ENCODE measurements around the gene VIL1. TPM values are rescaled to one million over a fixed set of nuclear protein-coding genes. Genes with fewer than 3 reads are reported as not detected.
A peak's percentile ranks its signal among the peaks of the same experiment; 100 is the strongest.

VIL1 gene
- total and polyA plus RNA-seq, 2 of the 13 experiments (the other 11 are each of a cell fraction or from before 2014, with no cell fraction given) = 287 to 301 TPM

DNA sequence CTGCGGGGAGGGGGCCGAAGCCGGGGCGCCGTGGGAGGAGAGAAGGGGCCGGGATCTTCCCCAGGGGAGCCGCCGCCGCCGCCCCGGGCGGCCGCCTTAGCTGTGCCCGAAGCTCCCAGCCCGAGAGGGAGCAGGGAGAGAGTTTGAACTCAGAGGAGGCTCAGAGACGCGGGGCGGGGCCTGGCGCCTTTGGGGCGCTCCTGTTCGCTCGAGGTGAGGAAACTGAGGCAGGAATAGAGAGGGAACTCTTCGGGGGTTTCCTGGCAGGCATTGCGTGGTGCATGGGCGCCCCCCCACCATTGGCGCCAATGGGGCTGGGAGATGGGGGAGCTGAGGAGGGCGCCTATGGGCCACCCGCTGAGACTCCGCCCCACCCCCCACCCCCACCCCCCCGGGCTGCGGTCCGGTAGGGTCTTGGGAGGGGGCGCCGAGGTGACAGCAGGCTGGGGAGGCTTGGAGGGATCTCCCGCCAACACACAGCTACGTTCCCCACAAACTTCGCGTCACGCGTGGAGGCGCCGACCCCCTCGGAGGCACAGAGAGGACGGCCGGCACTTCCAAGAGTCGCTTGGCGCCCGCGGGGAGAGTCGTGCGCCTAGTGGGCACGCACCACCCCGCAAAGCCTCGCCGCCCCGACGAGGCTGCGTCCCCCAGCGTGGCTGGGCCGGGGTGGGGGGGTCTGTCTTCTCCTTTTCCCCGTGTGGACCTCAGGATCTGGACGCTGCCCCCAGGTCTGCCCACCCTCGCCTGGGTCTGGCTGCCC, 18.6 kb upstream of the VIL1 start:
- ATAC-seq = peak; percentile 12
- WGBS (ENCODE audit: low lambda C conversion rate) = 3% methylated on average over 28 of the region's 63 CpGs
- H3K4me2 ChIP-seq (ENCODE audit: low read depth, low read length) = peak overlapping the region; percentile 69
- TF ChIP-seq HNRNPL (IDR thresholded peaks at IDR 0.05; ENCODE audit: low read depth, low read length) = peak; percentile 93
- TF ChIP-seq, protein P1, sequence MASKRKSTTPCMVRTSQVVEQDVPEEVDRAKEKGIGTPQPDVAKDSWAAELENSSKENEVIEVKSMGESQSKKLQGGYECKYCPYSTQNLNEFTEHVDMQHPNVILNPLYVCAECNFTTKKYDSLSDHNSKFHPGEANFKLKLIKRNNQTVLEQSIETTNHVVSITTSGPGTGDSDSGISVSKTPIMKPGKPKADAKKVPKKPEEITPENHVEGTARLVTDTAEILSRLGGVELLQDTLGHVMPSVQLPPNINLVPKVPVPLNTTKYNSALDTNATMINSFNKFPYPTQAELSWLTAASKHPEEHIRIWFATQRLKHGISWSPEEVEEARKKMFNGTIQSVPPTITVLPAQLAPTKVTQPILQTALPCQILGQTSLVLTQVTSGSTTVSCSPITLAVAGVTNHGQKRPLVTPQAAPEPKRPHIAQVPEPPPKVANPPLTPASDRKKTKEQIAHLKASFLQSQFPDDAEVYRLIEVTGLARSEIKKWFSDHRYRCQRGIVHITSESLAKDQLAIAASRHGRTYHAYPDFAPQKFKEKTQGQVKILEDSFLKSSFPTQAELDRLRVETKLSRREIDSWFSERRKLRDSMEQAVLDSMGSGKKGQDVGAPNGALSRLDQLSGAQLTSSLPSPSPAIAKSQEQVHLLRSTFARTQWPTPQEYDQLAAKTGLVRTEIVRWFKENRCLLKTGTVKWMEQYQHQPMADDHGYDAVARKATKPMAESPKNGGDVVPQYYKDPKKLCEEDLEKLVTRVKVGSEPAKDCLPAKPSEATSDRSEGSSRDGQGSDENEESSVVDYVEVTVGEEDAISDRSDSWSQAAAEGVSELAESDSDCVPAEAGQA (IDR thresholded peaks at IDR 0.05; ENCODE audit: low read depth) = no peak
- TF ChIP-seq, protein P1 (CRISPR knock-in tag; IDR thresholded peaks at IDR 0.05; ENCODE audit: borderline replicate concordance) = peak; percentile 47; the same call in 1 of the 2 replicates
- TF ChIP-seq RBAK (CRISPR knock-in tag; IDR thresholded peaks at IDR 0.05) = no peak
- TF ChIP-seq DNMT3B (CRISPR knock-in tag; conservative IDR thresholded peaks at IDR 0.05) = no peak
- TF ChIP-seq NFKBIZ (CRISPR knock-in tag; IDR thresholded peaks at IDR 0.05) = no peak; the same call in 1 of the 2 replicates
- TF ChIP-seq, protein P2, sequence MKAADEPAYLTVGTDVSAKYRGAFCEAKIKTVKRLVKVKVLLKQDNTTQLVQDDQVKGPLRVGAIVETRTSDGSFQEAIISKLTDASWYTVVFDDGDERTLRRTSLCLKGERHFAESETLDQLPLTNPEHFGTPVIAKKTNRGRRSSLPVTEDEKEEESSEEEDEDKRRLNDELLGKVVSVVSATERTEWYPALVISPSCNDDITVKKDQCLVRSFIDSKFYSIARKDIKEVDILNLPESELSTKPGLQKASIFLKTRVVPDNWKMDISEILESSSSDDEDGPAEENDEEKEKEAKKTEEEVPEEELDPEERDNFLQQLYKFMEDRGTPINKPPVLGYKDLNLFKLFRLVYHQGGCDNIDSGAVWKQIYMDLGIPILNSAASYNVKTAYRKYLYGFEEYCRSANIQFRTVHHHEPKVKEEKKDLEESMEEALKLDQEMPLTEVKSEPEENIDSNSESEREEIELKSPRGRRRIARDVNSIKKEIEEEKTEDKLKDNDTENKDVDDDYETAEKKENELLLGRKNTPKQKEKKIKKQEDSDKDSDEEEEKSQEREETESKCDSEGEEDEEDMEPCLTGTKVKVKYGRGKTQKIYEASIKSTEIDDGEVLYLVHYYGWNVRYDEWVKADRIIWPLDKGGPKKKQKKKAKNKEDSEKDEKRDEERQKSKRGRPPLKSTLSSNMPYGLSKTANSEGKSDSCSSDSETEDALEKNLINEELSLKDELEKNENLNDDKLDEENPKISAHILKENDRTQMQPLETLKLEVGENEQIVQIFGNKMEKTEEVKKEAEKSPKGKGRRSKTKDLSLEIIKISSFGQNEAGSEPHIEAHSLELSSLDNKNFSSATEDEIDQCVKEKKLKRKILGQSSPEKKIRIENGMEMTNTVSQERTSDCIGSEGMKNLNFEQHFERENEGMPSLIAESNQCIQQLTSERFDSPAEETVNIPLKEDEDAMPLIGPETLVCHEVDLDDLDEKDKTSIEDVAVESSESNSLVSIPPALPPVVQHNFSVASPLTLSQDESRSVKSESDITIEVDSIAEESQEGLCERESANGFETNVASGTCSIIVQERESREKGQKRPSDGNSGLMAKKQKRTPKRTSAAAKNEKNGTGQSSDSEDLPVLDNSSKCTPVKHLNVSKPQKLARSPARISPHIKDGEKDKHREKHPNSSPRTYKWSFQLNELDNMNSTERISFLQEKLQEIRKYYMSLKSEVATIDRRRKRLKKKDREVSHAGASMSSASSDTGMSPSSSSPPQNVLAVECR (CRISPR knock-in tag; IDR thresholded peaks at IDR 0.05; ENCODE audit: borderline replicate concordance) = peak; percentile 70; the same call in 1 of the 2 replicates
- TF ChIP-seq, protein P3, sequence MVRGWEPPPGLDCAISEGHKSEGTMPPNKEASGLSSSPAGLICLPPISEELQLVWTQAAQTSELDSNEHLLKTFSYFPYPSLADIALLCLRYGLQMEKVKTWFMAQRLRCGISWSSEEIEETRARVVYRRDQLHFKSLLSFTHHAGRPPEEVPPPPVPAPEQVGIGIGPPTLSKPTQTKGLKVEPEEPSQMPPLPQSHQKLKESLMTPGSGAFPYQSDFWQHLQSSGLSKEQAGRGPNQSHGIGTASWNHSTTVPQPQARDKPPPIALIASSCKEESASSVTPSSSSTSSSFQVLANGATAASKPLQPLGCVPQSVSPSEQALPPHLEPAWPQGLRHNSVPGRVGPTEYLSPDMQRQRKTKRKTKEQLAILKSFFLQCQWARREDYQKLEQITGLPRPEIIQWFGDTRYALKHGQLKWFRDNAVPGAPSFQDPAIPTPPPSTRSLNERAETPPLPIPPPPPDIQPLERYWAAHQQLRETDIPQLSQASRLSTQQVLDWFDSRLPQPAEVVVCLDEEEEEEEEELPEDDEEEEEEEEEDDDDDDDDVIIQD (CRISPR knock-in tag; IDR thresholded peaks at IDR 0.05; ENCODE audit: low read depth) = peak; percentile 19; the same call in 1 of the 2 replicates
- no peak; the same call in 1 of the 2 replicates for TF ChIP-seq ZNF816 (CRISPR knock-in tag; IDR thresholded peaks at IDR 0.05; ENCODE audit: borderline replicate concordance)
- no peak for TF ChIP-seq ZKSCAN1 (IDR thresholded peaks at IDR 0.05; ENCODE audit: low read length)
- TF ChIP-seq ZNF792 (CRISPR knock-in tag; IDR thresholded peaks at IDR 0.05) = no peak; the same call in none of the 2 replicates
- TF ChIP-seq REL (CRISPR knock-in tag; conservative IDR thresholded peaks at IDR 0.05) = peak; percentile 44

More for the DNA sequence above, 18.6 kb upstream of the VIL1 start:
- no peaks in the 10 kb centered on the region for H3K9me3 ChIP-seq (ENCODE audit: low read length)
- peaks cover 55% of the 10 kb centered on the region for H3K4me1 ChIP-seq (ENCODE audit: insufficient read depth, low read length)
- ChIA-PET CTCF (ENCODE audit: low intra/inter-chr PET ratio, low total read pairs) (no interaction called here), POLR2A (interaction anchor here (0.6 to 2.9 kb wide), 26 partner anchors 11 to 987 kb away, joined by 3 to 26 read pairs (median 6); partner anchors contain the start of genes AAMP, BCS1L, CATIP and DNPEP)
- FAIRE-seq (no peak), DNase-seq (ENCODE audit: low spot score) (no peak)
- intact Hi-C loops (cut with micrococcal nuclease; ENCODE audit: unreplicated experiment) (no loop called here), in situ Hi-C loops (cut with HindIII; ENCODE audit: extremely low pct_ligation_motif_present, low pct_unique_long_range_greater_than_20kb) (no loop called here)
- H3K27ac ChIP-seq (ENCODE audit: extremely low read length, insufficient read depth, low read length) = peak overlapping the region; percentile 99
- peaks cover 49% of the 10 kb centered on the region for H3K79me2 ChIP-seq (ENCODE audit: insufficient read depth, low read length)
- H3K36me3 ChIP-seq (replicated peaks in 1 of 2; ENCODE audit: control insufficient read depth in 1 of 2, insufficient read depth in 2 of 2, low read length in 2 of 2) = peaks cover 24 to 38% of the 10 kb centered on the region in 2 experiments; a peak in 4 of 5 replicates
- H3K27me3 ChIP-seq (ENCODE audit: control insufficient read depth in 1 of 2, insufficient read depth in 2 of 2, low read length in 2 of 2) = no peaks in the 10 kb centered on the region; a peak in 1 of 5 replicates
- H3K9ac ChIP-seq (ENCODE audit: insufficient read depth, low read depth, low read length) = peak overlapping the region; percentile 95
- H4K20me1 ChIP-seq (ENCODE audit: insufficient read depth, low read length) = no peaks in the 10 kb centered on the region; the same call in 1 of the 2 replicates
- no peak overlapping the region for H2AFZ ChIP-seq (ENCODE audit: low read length)
- peak overlapping the region; percentile 85 to 97 (median 92) for H3K4me3 ChIP-seq (replicated peaks in 1 of 3; ENCODE audit: insufficient read depth in 1 of 3, low read depth in 2 of 3, low read length in 3 of 3)
- no TSS peak for BruUV-seq (replicated peaks)

Measured in HepG2 (cell line).